ENCODE data around the gene SDCCAG8. TPM values are rescaled to one million over a fixed set of nuclear protein-coding genes. Genes with fewer than 3 reads are reported as not detected.
A peak's percentile ranks its signal among the peaks of the same experiment; 100 is the strongest.

Gene SDCCAG8
- total RNA-seq, 1 experiment from 2014 or later: 10.0 TPM

- peaks cover 0 to 9% (median 4%) of the 10 kb centered on the region in 3 experiments; a peak in 6 of 7 replicates for H3K36me3 Mint-ChIP-seq (ENCODE audit: insufficient read depth in 1 of 3, low read depth in 3 of 3)
- no peak for DNase-seq
- Histone ChIP-seq H4K5ac (ENCODE audit: insufficient read length, low read depth, low read length) (no peak overlapping the region), H3K23me2 (ENCODE audit: insufficient read length, low read depth, low read length, poor library complexity, severe bottlenecking) (peaks cover 9% of the 10 kb centered on the region), H3K4me1 (ENCODE audit: insufficient read depth, low read length) (peaks cover 2% of the 10 kb centered on the region; the same call in 1 of the 2 replicates), H2AK5ac (ENCODE audit: insufficient read length, low read length) (no peak overlapping the region), H3K4me2 (ENCODE audit: insufficient read depth, insufficient read length, low read length) (no peak overlapping the region), H3K79me2 (ENCODE audit: insufficient read depth, low read length) (peaks cover 42% of the 10 kb centered on the region), H3T11ph (ENCODE audit: low read length) (no peak overlapping the region), H2BK120ac (ENCODE audit: low read depth, low read length, poor library complexity, severe bottlenecking) (no peak overlapping the region), H2BK5ac (ENCODE audit: insufficient read length, low read length) (no peak overlapping the region), H4K8ac (replicated peaks; ENCODE audit: insufficient read length, low read depth, low read length) (no peak overlapping the region), H3K9ac (ENCODE audit: extremely low read depth, insufficient read length, low read length) (no peak overlapping the region), H3K9me3 (ENCODE audit: control insufficient read depth, low read depth, low read length) (no peaks in the 10 kb centered on the region), H3K79me1 (ENCODE audit: insufficient read depth, low read depth, low read length, poor library complexity, severe bottlenecking) (no peaks in the 10 kb centered on the region), H3K27me3 (ENCODE audit: insufficient read depth, low read length) (no peaks in the 10 kb centered on the region), H3K56ac (ENCODE audit: insufficient read length, low read depth, low read length) (no peak overlapping the region), H2BK20ac (ENCODE audit: low read depth, low read length, poor library complexity, severe bottlenecking) (no peak overlapping the region), H4K91ac (ENCODE audit: insufficient read length, low read depth, low read length) (no peak overlapping the region), H3K14ac (ENCODE audit: insufficient read depth, low read length) (no peak overlapping the region), H2AFZ (ENCODE audit: low read length) (no peak overlapping the region), H3K23ac (ENCODE audit: insufficient read length, low read depth, low read length) (no peak overlapping the region), H4K20me1 (ENCODE audit: control insufficient read depth, insufficient read depth, insufficient read length) (no peaks in the 10 kb centered on the region), H3K4ac (ENCODE audit: low read depth, low read length) (no peak overlapping the region), H2BK15ac (ENCODE audit: low read depth, low read length) (no peak overlapping the region), H3K27ac (ENCODE audit: insufficient read length, low read depth, low read length) (no peak overlapping the region), H3K18ac (ENCODE audit: insufficient read length, low read depth, low read length) (no peak overlapping the region), H2BK12ac (ENCODE audit: insufficient read length, low read depth, low read length) (no peak overlapping the region)
- peaks cover 39 to 46% of the 10 kb centered on the region in 2 experiments for H3K4me1 Mint-ChIP-seq
- 0 out of 7 replicates have a peak overlapping the region, but pooled peaks of 1 of the 3 experiments have one; percentile 55 for H3K27ac Mint-ChIP-seq
- no peak overlapping the region for H3K4me3 Mint-ChIP-seq
- no CpG with 5 or more reads among the region's 3 CpGs for WGBS (ENCODE audit: extremely low coverage, insufficient read length, low lambda C conversion rate)
- no peaks in the 10 kb centered on the region for H3K27me3 Mint-ChIP-seq (ENCODE audit: low read depth)
- H3K9me3 Mint-ChIP-seq: no peaks in the 10 kb centered on the region
- no peak for TF ChIP-seq CTCF (conservative IDR thresholded peaks at IDR 0.05)
Measured at GRCh38 chr1:243250102-243250501, 5.7 kb upstream of the SDCCAG8 start.
